Ishikawa (cell line): Measurements from ENCODE around the gene BRD3.

Source experiments
- CEBPB ChIP-seq: IDR thresholded peaks from 2 replicates; pipeline ENCODE4 v1.6.1; 2012
- CREB1 ChIP-seq: IDR thresholded peaks from 2 replicates; pipeline ENCODE4 v1.6.1; 2012; ENCODE audit warnings: low read depth
- EGR1 ChIP-seq: IDR thresholded peaks from 2 replicates; pipeline ENCODE4 v1.6.1; 2012
- EP300 ChIP-seq: IDR thresholded peaks from 2 replicates; pipeline ENCODE4 v1.6.1; 2012; ENCODE audit warnings: borderline replicate concordance
- FOXM1 ChIP-seq: IDR thresholded peaks from 2 replicates; pipeline ENCODE4 v1.6.1; 2012; ENCODE audit warnings: low read depth, borderline replicate concordance
- NFIC ChIP-seq: IDR thresholded peaks from 2 replicates; pipeline ENCODE4 v1.6.1; 2012
- RAD21 ChIP-seq: IDR thresholded peaks from 2 replicates; pipeline ENCODE4 v1.6.1; 2012; ENCODE audit warnings: low read depth
- TAF1 ChIP-seq: IDR thresholded peaks from 2 replicates; pipeline ENCODE4 v1.6.1; 2012; ENCODE audit warnings: low read depth, mild to moderate bottlenecking
- TCF12 ChIP-seq: IDR thresholded peaks from 2 replicates; pipeline ENCODE4 v1.6.1; 2012; ENCODE audit warnings: low read depth
- TEAD4 ChIP-seq: IDR thresholded peaks from 2 replicates; pipeline ENCODE4 v1.6.1; 2012
- USF1 ChIP-seq: IDR thresholded peaks from 2 replicates; pipeline ENCODE4 v1.6.1; 2012
- YY1 ChIP-seq: IDR thresholded peaks from 2 replicates; pipeline ENCODE4 v1.6.1; 2012; ENCODE audit warnings: low read depth
- ZBTB7A ChIP-seq: IDR thresholded peaks from 2 replicates; pipeline ENCODE4 v1.6.1; 2012; ENCODE audit warnings: low read depth
- TF ChIP-seq, protein P1 (sequence below): IDR thresholded peaks from 2 replicates; pipeline ENCODE4 v1.6.1; 2012; ENCODE audit warnings: low read depth, mild to moderate bottlenecking
- TF ChIP-seq, protein P2 (sequence below): IDR thresholded peaks from 2 replicates; pipeline ENCODE4 v1.6.1; 2012

BRD3 gene

GRCh38 chr9:134103391-134103998, 35.7 kb upstream of the BRD3 start:
- TF ChIP-seq, protein P1, sequence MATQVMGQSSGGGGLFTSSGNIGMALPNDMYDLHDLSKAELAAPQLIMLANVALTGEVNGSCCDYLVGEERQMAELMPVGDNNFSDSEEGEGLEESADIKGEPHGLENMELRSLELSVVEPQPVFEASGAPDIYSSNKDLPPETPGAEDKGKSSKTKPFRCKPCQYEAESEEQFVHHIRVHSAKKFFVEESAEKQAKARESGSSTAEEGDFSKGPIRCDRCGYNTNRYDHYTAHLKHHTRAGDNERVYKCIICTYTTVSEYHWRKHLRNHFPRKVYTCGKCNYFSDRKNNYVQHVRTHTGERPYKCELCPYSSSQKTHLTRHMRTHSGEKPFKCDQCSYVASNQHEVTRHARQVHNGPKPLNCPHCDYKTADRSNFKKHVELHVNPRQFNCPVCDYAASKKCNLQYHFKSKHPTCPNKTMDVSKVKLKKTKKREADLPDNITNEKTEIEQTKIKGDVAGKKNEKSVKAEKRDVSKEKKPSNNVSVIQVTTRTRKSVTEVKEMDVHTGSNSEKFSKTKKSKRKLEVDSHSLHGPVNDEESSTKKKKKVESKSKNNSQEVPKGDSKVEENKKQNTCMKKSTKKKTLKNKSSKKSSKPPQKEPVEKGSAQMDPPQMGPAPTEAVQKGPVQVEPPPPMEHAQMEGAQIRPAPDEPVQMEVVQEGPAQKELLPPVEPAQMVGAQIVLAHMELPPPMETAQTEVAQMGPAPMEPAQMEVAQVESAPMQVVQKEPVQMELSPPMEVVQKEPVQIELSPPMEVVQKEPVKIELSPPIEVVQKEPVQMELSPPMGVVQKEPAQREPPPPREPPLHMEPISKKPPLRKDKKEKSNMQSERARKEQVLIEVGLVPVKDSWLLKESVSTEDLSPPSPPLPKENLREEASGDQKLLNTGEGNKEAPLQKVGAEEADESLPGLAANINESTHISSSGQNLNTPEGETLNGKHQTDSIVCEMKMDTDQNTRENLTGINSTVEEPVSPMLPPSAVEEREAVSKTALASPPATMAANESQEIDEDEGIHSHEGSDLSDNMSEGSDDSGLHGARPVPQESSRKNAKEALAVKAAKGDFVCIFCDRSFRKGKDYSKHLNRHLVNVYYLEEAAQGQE: no peak
- TF ChIP-seq RAD21 (no peak), FOXM1 (no peak), USF1 (no peak), EP300 (no peak), TEAD4 (no peak), TCF12 (no peak), ZBTB7A (no peak), EGR1 (no peak), NFIC (no peak)
- TF ChIP-seq, protein P2, sequence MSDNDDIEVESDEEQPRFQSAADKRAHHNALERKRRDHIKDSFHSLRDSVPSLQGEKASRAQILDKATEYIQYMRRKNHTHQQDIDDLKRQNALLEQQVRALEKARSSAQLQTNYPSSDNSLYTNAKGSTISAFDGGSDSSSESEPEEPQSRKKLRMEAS: no peak

GRCh38 chr9:134101623-134102149, 33.9 kb upstream of the BRD3 start:
- TF ChIP-seq TEAD4 (no peak), EP300 (no peak), RAD21 (no peak), TCF12 (no peak), ZBTB7A (no peak), CEBPB (no peak)

DNA sequence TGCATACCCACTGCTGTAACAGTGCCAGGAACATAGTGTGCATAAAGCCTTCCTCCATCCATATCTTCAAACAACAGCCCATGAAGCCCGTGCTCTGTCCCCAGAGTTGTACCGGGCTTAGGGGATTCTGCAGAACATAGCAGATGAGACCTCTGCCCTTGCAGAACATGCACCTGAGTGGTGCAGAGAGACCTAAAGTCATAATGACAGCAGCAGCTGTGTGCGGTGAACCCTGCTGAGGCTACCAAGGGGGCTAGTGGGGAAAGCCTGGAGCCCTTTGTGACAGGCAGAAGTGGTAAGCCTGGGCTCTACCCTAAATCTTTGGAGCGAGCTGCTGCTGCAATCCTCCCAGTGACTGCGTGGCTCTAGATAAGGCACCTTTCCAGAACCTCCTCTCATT, 32.2 kb upstream of the BRD3 start:
- no peak for TF ChIP-seq EP300
- no peak for TF ChIP-seq CREB1
- TF ChIP-seq, protein P2: no peak
- TF ChIP-seq, protein P1: no peak
- TF ChIP-seq ZBTB7A: no peak
- TF ChIP-seq CEBPB: no peak
- no peak for TF ChIP-seq RAD21
- no peak for TF ChIP-seq FOXM1
- TF ChIP-seq YY1: no peak
- TF ChIP-seq EGR1: no peak
- TF ChIP-seq USF1: no peak
- TF ChIP-seq NFIC: no peak
- TF ChIP-seq TCF12: no peak
- TF ChIP-seq TEAD4: no peak
- TF ChIP-seq TAF1: no peak

GRCh38 chr9:134099123-134099761, 31.4 kb upstream of the BRD3 start:
- TF ChIP-seq CREB1 (no peak), TAF1 (no peak), RAD21 (peak; percentile 85)
- TF ChIP-seq, protein P1: no peak

GRCh38 chr9:134089972-134090371, 22.1 kb upstream of the BRD3 start:
- TF ChIP-seq RAD21: no peak
- TF ChIP-seq, protein P1: no peak
- no peak for TF ChIP-seq YY1
- no peak for TF ChIP-seq USF1
- no peak for TF ChIP-seq TCF12
- TF ChIP-seq TAF1: no peak
- no peak for TF ChIP-seq FOXM1
- TF ChIP-seq CEBPB: no peak
- TF ChIP-seq NFIC: no peak
